CD14-positive monocyte (primary cell): Measurements from ENCODE around the gene GPR148. TPM values are rescaled to one million over a fixed set of nuclear protein-coding genes. Genes with fewer than 3 reads are reported as not detected.

Experiments
- DNase-seq, 3 donors: peaks; one replicate each; pipeline ENCODE4 v3.0.0-alpha.2; 2011 to 2022
- H2AFZ ChIP-seq: 2 replicates; pipeline ENCODE4 v1.6.0; 2012; ENCODE audit warnings: mild to moderate bottlenecking, low read depth, low read length, inconsistent platforms; ENCODE audit not compliant: insufficient read depth, poor library complexity, severe bottlenecking
- H3K27ac ChIP-seq, 2 donors: 1 replicate in 1 of 2; 2 replicates in 1 of 2; pipeline ENCODE4 v1.5.1; 2012 to 2013; ENCODE audit warnings: low read length in 2 of 2, control low read depth in 1 of 2, inconsistent platforms in 1 of 2, low read depth in 1 of 2, mild to moderate bottlenecking in 1 of 2
- H3K27me3 ChIP-seq, 2 donors: one replicate each; pipeline versions ENCODE4 v1.6.0 to v1.6.1; 2011 to 2013; ENCODE audit warnings: low read length in 2 of 2; ENCODE audit not compliant: control insufficient read depth in 2 of 2, insufficient read depth in 2 of 2
- H3K36me3 ChIP-seq, 2 donors: replicated peaks in 1 of 2; 1 replicate in 1 of 2; 2 replicates in 1 of 2; pipeline versions ENCODE4 v1.5.1 to v1.6.1; 2012 to 2013; ENCODE audit warnings: low read length in 2 of 2, control low read depth in 1 of 2, inconsistent platforms in 1 of 2, mild to moderate bottlenecking in 1 of 2; ENCODE audit not compliant: insufficient read depth in 2 of 2, control insufficient read depth in 1 of 2
- H3K4me1 ChIP-seq, 2 donors: 1 replicate in 1 of 2; 2 replicates in 1 of 2; pipeline versions ENCODE4 v1.5.1 to v1.6.1; 2012 to 2013; ENCODE audit warnings: low read length in 2 of 2, control low read depth in 1 of 2, inconsistent platforms in 1 of 2, mild to moderate bottlenecking in 1 of 2, moderate library complexity in 1 of 2; ENCODE audit not compliant: insufficient read depth in 2 of 2, control insufficient read depth in 1 of 2
- H3K4me2 ChIP-seq: replicated peaks from 2 replicates; pipeline ENCODE3; 2012; ENCODE audit warnings: low read length, moderate library complexity, mild to moderate bottlenecking; ENCODE audit not compliant: poor library complexity, severe bottlenecking; ENCODE audit errors: extremely low read depth
- H3K4me3 ChIP-seq, 3 experiments: fragments of 200-600 bp in 1 of 3; sonication (generic) in 1 of 3; replicated peaks in 1 of 3; 1 replicate in 2 of 3; 2 replicates in 1 of 3; pipeline ENCODE4 v1.5.1; 2011 to 2013; ENCODE audit warnings: low read length in 3 of 3, mild to moderate bottlenecking in 3 of 3, control low read depth in 2 of 3, low read depth in 2 of 3, inconsistent platforms in 1 of 3, moderate library complexity in 1 of 3
- H3K79me2 ChIP-seq: 2 replicates; pipeline ENCODE4 v1.6.0; 2012; ENCODE audit warnings: mild to moderate bottlenecking, control low read depth, inconsistent platforms, low read length, moderate library complexity; ENCODE audit not compliant: insufficient read depth
- H3K9ac ChIP-seq: 2 replicates; pipeline ENCODE4 v1.6.0; 2017; ENCODE audit warnings: low read length, mild to moderate bottlenecking; ENCODE audit not compliant: insufficient read depth, poor library complexity, severe bottlenecking
- H3K9me3 ChIP-seq, 2 donors: replicated peaks in 1 of 2; 1 replicate in 1 of 2; 2 replicates in 1 of 2; pipeline versions ENCODE4 v1.5.1 to v1.6.1; 2012 to 2013; ENCODE audit warnings: low read length in 2 of 2, control low read depth in 1 of 2; ENCODE audit not compliant: control insufficient read depth in 1 of 2, insufficient read depth in 1 of 2
- H4K20me1 ChIP-seq: 2 replicates; pipeline ENCODE4 v1.6.0; 2012; ENCODE audit warnings: mild to moderate bottlenecking, low read length, control low read depth, moderate library complexity; ENCODE audit not compliant: insufficient read depth
- H3K27ac Mint-ChIP-seq, 7 donors: one replicate each; pipeline ENCODE4 v1.8.0; 2020; ENCODE audit warnings: mild to moderate bottlenecking in 7 of 7, mixed read lengths in 7 of 7, moderate library complexity in 6 of 7, inconsistent platforms in 2 of 7
- H3K27me3 Mint-ChIP-seq, 3 donors: one replicate each; pipeline ENCODE4 v1.8.0; 2021 to 2022; ENCODE audit warnings: low read depth in 3 of 3, mild to moderate bottlenecking in 3 of 3, mixed read lengths in 3 of 3, moderate library complexity in 3 of 3, inconsistent platforms in 1 of 3
- H3K36me3 Mint-ChIP-seq, 2 donors: one replicate each; pipeline ENCODE4 v1.8.0; 2020; ENCODE audit warnings: mixed read lengths in 2 of 2, inconsistent platforms in 1 of 2, mild to moderate bottlenecking in 1 of 2
- H3K4me1 Mint-ChIP-seq: one replicate; pipeline ENCODE4 v1.8.0; 2020; ENCODE audit warnings: mild to moderate bottlenecking, mixed read lengths
- H3K4me3 Mint-ChIP-seq, 2 donors: one replicate each; pipeline ENCODE4 v1.8.0; 2020; ENCODE audit warnings: mild to moderate bottlenecking in 2 of 2, mixed read lengths in 2 of 2, moderate library complexity in 1 of 2
- H3K9me3 Mint-ChIP-seq, 7 donors: one replicate each; pipeline ENCODE4 v1.8.0; 2020 to 2022; ENCODE audit warnings: mixed read lengths in 7 of 7, mild to moderate bottlenecking in 6 of 7, moderate library complexity in 6 of 7, inconsistent platforms in 2 of 7
- WGBS: methylation state at CpG from one replicate; pipeline ENCODE4 v1.1.5; 2013; ENCODE audit warnings: missing lambda C conversion rate; ENCODE audit not compliant: insufficient coverage; 5-methylcytosine and 5-hydroxymethylcytosine counted together
- intact Hi-C, 2 donors: fragments of 100-400 bp; cut with micrococcal nuclease; formaldehyde crosslinking; loops; one replicate each; pipeline versions ENCODE4 v1.15.0 to v1.15.1; 2023
- polyA plus RNA-seq, 3 donors: library from polyadenylated mRNA; depleted of rRNA in 1 of 3; unstranded in 2 of 3; stranded (reverse) in 1 of 3; fragments of 300-500 nt in 2 of 3; fragments of >200 nt in 1 of 3; fragmentation: Illumina TruSeq in 2 of 3; gene quantifications; 1 replicate in 2 of 3; 2 replicates in 1 of 3; pipeline ENCODE4 v1.2.3, GENCODE V29; 2012 to 2021
- TF ChIP-seq, protein P1 (sequence below): fragments of 200-600 bp; IDR thresholded peaks from one replicate; pipeline ENCODE4 v1.8.0; 2022; ENCODE audit warnings: antibody characterized with exemption, mild to moderate bottlenecking

GPR148 gene
- polyA plus RNA-seq, 3 donors, result not detected

GRCh38 chr2:130735200-130735599, 6.3 kb downstream of the GPR148 start:
- no peaks in the 10 kb centered on the region for H3K4me1 Mint-ChIP-seq
- H3K79me2 ChIP-seq, result no peaks in the 10 kb centered on the region
- no peak overlapping the region for H3K27ac ChIP-seq
- DNase-seq, result no peak
- H3K4me3 ChIP-seq, result no peak overlapping the region
- H3K27ac Mint-ChIP-seq, result no peak overlapping the region
- H3K9me3 ChIP-seq, result no peaks in the 10 kb centered on the region
- no CpG with 5 or more reads among the region's 3 CpGs for WGBS
- H3K4me1 ChIP-seq, result no peaks in the 10 kb centered on the region
- H4K20me1 ChIP-seq, result no peaks in the 10 kb centered on the region
- H3K36me3 ChIP-seq, result no peaks in the 10 kb centered on the region
- no peak overlapping the region for H3K9ac ChIP-seq
- intact Hi-C loops, result no loop called here
- peaks cover 0 to 13% (median 6%) of the 10 kb centered on the region in 3 donors for H3K27me3 Mint-ChIP-seq
- H3K4me3 Mint-ChIP-seq, result no peak overlapping the region
- TF ChIP-seq, protein P1, sequence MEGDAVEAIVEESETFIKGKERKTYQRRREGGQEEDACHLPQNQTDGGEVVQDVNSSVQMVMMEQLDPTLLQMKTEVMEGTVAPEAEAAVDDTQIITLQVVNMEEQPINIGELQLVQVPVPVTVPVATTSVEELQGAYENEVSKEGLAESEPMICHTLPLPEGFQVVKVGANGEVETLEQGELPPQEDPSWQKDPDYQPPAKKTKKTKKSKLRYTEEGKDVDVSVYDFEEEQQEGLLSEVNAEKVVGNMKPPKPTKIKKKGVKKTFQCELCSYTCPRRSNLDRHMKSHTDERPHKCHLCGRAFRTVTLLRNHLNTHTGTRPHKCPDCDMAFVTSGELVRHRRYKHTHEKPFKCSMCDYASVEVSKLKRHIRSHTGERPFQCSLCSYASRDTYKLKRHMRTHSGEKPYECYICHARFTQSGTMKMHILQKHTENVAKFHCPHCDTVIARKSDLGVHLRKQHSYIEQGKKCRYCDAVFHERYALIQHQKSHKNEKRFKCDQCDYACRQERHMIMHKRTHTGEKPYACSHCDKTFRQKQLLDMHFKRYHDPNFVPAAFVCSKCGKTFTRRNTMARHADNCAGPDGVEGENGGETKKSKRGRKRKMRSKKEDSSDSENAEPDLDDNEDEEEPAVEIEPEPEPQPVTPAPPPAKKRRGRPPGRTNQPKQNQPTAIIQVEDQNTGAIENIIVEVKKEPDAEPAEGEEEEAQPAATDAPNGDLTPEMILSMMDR, result no peak
- no peaks in the 10 kb centered on the region for H3K36me3 Mint-ChIP-seq
- peaks cover 0 to 5% (median 0%) of the 10 kb centered on the region in 7 donors for H3K9me3 Mint-ChIP-seq
- H3K4me2 ChIP-seq, result no peak overlapping the region
- H3K27me3 ChIP-seq, result no peaks in the 10 kb centered on the region
- H2AFZ ChIP-seq, result no peak overlapping the region

- Histone ChIP-seq H3K9ac (no peak overlapping the region), H3K27ac (no peak overlapping the region), H4K20me1 (no peaks in the 10 kb centered on the region), H3K9me3 (no peaks in the 10 kb centered on the region), H3K27me3 (no peaks in the 10 kb centered on the region), H3K4me3 (no peak overlapping the region), H2AFZ (no peak overlapping the region), H3K36me3 (no peaks in the 10 kb centered on the region), H3K79me2 (no peaks in the 10 kb centered on the region), H3K4me2 (no peak overlapping the region), H3K4me1 (no peaks in the 10 kb centered on the region)
- TF ChIP-seq, protein P1, result no peak
- DNase-seq, result no peak
- Mint-ChIP-seq H3K27ac (no peak overlapping the region), H3K27me3 (peaks cover 6 to 13% (median 9%) of the 10 kb centered on the region in 3 donors), H3K4me3 (no peak overlapping the region), H3K9me3 (peaks cover 0 to 5% (median 0%) of the 10 kb centered on the region in 7 donors), H3K36me3 (no peaks in the 10 kb centered on the region), H3K4me1 (no peaks in the 10 kb centered on the region)
- intact Hi-C loops, result no loop called here
- WGBS, result 66% methylated on average over 3 of the region's 6 CpGs
Observed at GRCh38 chr2:130736487-130736886, 7.6 kb downstream of the GPR148 start.
